ENCODE results near the gene ATF6B.
"Not testable (repeated sequence)": the region's sequence is repeated elsewhere in the genome, so short reads cannot be mapped to it uniquely, and the experiment has no call there.

The ATF6B gene

DNA sequence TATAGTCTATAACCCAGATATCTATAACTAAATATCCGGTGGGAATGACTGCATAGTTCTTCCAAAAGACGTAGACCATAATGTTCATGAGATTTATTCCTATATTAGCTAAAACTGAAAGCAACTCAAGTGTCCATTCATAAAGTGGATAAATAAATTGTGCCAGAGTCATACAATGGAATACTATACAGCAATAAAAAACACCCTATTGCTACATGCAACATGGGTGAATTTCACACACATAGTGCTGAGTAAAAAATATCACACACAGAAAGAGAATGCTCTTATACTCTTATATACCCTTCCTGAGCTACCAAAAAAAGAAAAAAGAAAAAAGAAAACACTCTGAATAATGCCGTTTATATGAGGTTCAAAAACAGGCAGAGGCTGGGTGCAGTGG lies 25.8 kb downstream of the ATF6B start:
- DNase-seq, result no peak

DNA sequence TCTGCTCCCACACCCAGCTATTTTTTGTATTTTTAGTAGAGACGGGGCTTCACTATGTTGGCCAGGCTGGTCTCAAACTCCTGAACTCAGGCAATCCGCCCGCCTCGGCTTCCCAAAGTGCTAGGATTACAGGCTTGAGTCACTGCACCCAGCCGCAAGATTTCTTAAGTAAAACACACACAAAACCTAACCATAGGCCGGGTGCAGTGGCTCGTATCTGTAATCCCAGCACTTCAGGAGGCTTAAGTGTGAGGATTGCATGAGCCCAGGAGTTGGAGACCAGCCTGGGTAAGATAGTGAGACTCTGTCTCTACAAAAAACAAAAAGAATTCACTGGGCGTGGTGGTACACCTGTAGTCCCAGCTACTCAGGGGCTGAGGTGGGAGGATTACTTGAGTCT lies 27.8 kb downstream of the ATF6B start:
- not testable (repeated sequence) for DNase-seq

- no peak for DNase-seq
Observed at GRCh38 chr6:32097364-32097763, 30.7 kb downstream of the ATF6B start.

DNA sequence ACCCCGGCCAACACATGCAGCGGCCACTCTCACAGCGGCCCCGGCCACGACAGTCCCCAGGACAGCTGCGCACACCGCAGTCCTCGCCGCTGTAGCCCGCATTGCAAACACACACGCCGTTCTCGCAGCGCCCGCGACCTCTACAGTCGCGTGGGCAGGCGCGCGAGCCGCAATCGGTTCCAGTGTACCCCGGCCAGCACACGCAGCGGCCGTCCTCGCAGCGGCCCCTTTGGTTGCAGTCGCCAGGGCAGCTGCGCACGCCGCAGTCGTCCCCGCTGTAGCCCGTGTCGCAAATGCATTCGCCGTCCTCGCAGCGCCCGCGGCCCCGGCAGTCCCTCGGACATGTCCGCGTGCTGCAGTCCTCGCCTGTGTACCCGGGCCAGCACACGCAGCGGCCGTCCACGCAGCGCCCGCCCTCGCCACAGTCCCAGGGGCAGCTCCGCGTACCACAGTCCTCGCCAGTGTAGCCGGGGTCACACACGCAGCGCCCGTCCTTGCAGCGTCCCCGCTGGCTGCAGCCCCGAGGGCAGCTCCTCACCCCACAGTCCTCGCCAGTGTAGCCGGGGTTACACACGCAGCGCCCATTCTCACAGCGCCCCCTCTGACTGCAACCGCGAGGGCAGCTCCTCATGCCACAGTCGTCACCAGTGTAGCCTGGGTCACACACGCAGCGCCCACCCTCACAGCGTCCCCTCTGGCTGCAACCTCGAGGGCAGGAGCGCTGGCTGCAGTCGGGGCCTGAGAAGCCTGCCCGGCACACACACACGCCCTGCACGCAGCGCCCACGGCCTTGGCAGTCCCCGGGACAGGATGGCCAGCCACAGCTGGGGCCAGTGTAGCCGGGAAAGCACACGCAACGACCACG lies 31.4 kb downstream of the ATF6B start:
- no peak for DNase-seq

DNA sequence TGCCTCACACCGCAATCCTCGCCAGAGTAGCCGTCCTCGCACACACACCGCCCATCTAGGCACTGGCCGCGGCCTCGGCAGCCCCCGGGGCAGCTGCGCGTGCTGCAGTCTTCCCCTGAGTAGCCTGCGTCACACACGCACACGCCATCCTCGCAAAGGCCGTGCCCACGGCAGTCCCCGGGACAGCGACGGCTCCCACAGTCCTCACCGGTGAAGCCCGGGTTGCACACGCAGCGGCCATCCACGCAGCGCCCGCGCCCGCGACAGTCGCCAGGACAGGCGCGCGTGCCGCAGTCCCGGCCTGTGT lies 32.0 kb downstream of the ATF6B start:
- DNase-seq, result no peak

DNA sequence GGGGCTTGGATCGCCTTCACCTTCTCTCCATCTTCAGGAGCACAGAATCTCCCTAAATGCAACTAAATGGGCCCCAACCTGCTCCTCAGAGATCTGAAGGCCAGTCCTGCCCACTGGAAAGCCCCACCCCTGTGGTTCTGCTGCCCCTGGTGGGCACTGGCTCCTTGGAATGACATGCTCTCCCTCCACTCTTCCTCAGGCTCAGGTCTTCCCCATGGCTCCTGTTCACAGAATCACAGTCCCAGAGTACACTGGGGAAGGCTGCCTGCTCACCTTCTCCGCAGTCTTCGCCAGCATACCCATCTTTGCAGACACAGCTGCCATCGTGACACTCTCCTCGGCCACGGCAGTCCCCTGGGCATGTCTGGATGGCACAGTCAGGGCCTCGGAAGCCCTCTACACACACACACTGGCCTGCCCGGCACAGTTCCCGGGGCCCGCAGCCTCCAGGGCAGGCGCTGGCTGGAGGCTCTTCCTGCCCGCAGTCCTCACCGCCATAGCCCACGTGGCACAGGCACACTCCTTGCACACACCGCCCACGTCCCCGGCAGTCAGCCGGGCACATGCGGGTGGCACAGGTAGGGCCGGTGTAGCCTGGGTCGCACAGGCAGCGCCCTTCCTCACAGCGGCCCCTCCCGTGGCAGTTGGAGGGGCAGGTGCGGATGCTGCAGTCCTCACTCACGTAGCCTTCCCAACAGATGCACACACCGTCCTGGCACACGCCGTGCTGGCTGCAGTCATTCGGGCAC lies 32.5 kb downstream of the ATF6B start:
- DNase-seq, result no peak

- DNase-seq, result no peak
Observed at GRCh38 chr6:32092760-32093497, 35.1 kb downstream of the ATF6B start.

- no peak for DNase-seq
Observed at GRCh38 chr6:32089082-32089828, 38.8 kb downstream of the ATF6B start.

DNA sequence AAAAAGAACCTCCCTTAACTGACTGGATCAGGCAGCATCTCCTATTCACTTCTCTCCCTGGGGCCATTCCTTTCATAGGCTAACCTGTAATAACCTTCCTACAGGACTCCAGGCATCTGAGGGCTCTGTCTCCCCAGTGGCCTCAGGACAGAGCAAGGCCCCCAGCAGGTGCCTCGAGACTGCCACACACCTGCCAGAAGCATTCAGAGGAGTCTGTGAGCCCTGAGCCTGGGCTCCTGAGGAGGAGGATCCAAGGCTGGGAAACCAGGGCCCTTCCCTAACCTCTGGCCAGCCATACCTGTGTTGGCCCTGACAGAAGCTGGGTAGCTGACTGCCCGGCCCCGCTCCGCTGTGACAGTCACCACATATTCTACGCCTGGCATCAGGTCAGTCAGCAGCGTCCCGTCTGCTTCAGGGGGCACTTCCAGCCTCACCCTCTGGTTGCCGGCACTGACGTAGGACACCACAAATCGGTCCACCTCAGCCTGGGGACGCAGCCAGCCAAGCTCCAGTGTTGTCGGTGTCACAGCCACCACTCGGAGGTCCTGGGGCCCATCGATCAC lies 39.5 kb downstream of the ATF6B start:
- DNase-seq, result no peak

DNA sequence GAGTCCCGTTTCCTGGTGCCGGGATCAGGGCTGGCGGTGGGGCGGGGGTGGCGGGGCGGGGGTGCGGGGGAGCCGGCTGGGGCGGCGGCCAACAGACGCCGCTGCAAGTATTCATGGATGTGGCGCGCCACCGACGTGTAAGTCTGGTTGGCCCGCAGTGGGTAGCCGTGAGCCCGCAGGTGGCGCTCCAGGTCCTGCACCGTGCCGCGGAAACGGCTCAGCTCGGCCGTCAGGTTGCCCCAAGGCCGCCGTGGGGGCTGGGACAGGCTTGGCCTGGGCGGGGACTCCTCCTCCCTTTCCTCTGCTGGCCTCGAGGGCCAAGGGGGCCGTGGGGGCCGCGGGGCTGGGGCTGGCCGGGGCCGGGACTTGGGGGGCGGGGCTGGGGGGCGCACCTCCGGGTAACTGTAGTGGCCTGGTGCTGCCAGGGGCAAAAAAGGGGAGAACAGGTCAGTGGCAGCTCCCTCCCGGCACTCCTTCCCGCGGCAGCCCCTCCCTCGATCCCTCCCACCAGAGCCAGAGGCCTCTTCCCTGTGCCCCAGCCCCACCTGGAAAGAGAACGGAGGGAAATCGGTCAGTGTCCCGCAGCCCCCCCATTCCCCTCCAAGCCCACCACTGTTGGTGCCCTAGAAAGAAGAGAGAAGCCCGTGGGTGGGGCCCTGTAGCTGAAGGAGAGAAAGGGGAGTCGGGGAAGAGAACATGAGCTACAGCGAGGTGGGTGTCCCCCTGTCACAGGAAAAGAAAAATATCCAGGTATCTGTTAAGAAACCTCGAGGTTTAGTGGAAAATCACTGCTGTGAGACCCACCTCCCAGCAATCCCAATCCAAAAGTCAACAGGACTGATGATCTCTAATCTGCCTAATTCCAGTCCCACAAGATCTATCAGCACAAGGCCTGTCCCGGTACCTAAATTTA lies 40.2 kb downstream of the ATF6B start:
- no peak for DNase-seq

GRCh38 chr6:32086661-32087573 lies 41.1 kb downstream of the ATF6B start:
- DNase-seq, result no peak

DNA sequence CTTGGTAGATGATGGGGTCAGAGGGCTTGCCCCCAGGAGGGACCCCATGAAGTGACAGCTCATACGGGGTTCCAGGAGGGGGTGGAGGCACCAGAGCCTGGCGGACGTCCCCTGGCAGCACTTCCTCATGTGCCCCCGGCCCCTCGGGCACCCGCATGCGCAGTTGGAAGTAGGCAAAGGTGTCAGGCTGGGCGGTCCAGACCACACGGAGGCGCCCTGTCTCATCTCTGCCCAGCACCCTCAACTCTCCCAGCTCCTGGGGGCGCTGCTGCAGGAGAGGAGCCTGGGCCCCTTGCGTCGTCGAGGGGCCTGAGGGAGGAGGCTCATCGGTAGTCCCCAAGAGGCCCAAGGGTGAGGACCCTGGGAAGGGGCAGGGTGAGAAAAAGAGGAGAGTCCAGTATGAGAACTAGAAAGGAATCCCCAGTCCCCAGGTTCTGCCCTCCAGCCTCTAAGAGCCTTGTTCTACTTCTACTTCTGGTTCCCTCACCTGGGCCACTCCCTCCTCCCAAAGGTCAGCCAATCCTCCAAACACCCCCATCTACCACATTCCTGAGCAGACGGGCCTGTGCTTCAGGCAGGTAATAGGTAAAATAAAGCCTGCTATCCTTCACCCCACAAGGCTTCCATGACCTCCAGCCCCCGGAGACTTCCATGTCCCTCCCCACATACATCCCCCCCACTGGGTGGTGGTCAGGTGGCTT lies 42.1 kb downstream of the ATF6B start:
- no peak for DNase-seq

DNA sequence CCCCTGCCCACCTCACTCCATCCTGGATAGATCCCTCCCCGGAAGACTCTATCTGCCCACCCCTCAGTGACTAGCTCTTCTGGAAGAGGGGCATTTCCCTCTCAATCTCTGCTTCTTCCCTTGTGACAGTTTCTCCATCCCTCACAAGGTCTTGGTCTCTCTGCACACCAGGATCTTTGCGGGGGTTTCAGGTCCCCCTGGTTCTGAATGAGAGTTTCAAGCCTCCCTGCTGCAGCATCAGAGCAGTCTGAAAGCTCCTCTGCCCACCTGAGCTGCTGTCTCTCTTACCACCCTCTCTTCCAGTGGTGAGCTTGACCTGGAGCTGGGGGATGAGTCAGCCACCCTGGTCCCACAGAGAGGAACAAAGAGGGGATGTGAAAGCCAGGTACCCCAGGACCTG lies 43.3 kb downstream of the ATF6B start:
- no peak for DNase-seq

GRCh38 chr6:32083812-32084768 lies 44.0 kb downstream of the ATF6B start:
- no peak for DNase-seq

DNA sequence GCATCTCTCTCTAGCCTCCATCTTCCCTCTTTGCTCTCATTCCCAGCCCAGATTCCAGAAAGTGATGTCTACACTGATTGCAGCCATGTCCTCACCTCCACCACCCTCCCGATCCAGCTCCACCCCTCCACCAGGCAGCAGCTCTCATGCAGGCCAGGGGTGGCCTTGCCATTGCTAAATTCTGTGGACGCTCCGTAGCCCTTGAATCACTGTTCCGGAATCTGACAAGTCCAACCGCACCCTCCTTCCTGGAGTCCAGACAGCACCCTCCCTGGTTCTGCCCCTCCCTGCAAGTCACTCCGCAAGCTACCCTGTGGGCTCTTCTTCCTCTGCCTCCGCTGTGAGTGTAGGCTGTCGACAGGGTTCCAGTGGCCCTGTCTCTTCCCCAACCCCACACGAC lies 45.1 kb downstream of the ATF6B start:
- DNase-seq, result no peak

- DNase-seq, result no peak
Observed at GRCh38 chr6:32082478-32082877, 45.6 kb downstream of the ATF6B start.

DNA sequence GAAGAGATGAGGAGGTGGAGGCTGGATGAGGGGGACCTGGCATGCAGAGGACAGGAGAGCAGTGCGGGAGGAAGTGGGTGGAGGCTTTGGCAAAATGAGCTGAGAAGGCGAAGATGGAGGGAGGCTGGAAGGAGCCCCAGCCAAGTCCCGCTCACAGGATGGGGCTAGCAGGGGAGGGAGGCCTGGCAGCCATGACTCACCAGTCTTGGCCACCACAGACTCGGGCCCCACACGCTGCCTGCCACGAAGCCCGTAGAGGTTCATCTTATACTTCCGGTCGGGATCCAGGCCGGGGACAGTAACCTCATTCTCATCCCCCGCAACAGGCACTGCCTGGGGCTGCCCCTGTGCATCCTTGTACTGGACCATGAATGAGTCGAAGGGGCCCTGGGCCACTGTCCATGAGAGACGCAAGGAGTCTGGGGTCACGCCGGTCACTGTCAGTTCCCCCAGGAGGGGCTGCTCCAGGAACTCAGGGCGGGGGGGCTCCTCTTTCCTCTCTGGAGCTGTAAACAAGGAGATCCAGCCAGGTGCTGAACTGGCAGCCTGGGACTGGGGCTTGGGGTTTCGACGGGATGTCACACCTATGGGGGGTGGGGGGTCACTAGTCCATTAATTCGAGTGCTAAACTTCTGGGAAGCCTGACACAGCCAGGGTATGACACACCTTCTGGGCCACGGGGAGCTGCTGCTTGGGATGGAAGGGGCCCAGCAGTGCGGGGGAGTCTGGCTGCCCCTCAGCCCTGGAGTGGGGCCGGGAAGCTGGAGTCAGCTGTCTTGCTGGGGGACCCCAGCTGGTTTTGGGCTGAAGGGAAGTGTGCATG lies 46.7 kb downstream of the ATF6B start:
- no peak for DNase-seq

Measured in NCI-H1048 (cell line).